Breast epithelium (tissue), 4 donors: ENCODE results near the gene GSC. TPM values are rescaled to one million over a fixed set of nuclear protein-coding genes. Genes with fewer than 3 reads are reported as not detected.

Experiments
- DNase-seq, 2 donors: peaks; one replicate each; pipeline ENCODE4 v3.0.0-alpha.2; 2019; ENCODE audit warnings: low spot score in 2 of 2
- H3K27ac ChIP-seq, 2 donors: fragments of 200-600 bp; sonication (generic) in 1 of 2; one replicate each; pipeline ENCODE4 v1.5.1; 2016 to 2019; ENCODE audit warnings: mild to moderate bottlenecking in 1 of 2
- H3K27me3 ChIP-seq, 2 donors: fragments of 200-600 bp; sonication (generic) in 1 of 2; one replicate each; pipeline versions ENCODE4 v1.5.1 to v1.6.0; 2017 to 2019; ENCODE audit warnings: control low read depth in 1 of 2, mild to moderate bottlenecking in 1 of 2
- H3K36me3 ChIP-seq: fragments of 200-600 bp; one replicate; pipeline ENCODE4 v1.5.1; 2019
- H3K4me1 ChIP-seq, 2 donors: fragments of 200-600 bp; sonication (generic); one replicate each; pipeline ENCODE4 v1.5.1; 2016 to 2019; ENCODE audit warnings: control low read depth in 1 of 2
- H3K4me3 ChIP-seq, 3 donors: fragments of 200-600 bp; sonication (generic); 1 replicate in 2 of 3; 2 replicates in 1 of 3; pipeline ENCODE4 v1.5.1; 2016 to 2019; ENCODE audit warnings: mild to moderate bottlenecking in 3 of 3, moderate library complexity in 2 of 3
- H3K9me3 ChIP-seq, 2 donors: fragments of 200-600 bp; sonication (generic) in 1 of 2; one replicate each; pipeline ENCODE4 v1.5.1; 2016 to 2019; ENCODE audit warnings: control low read depth in 1 of 2
- POLR2A ChIP-seq: fragments of 450-650 bp; IDR thresholded peaks from one replicate; pipeline ENCODE4 v1.6.1; 2016; ENCODE audit warnings: antibody characterized with exemption, mild to moderate bottlenecking, moderate library complexity
- POLR2AphosphoS5 ChIP-seq, 3 donors: sonication (generic); formaldehyde crosslinking; IDR thresholded peaks; one replicate each; pipeline ENCODE4 v1.6.1; 2017; ENCODE audit warnings: antibody characterized with exemption in 3 of 3
- intact Hi-C: fragments of 100-400 bp; cut with DNase I; formaldehyde crosslinking; loops from one replicate; pipeline ENCODE4 v1.15.1; 2023; ENCODE audit warnings: low total_unique reads
- total RNA-seq, 3 donors: library from RNA; depleted of rRNA; stranded (reverse); fragments of >200 nt; gene quantifications; one replicate each; pipeline ENCODE4 v1.1.0, GENCODE V29; 2016
- TF ChIP-seq, protein P1 (sequence below), 3 donors: fragments of 450-650 bp; IDR thresholded peaks; one replicate each; pipeline ENCODE4 v1.5.1; 2016 to 2017; ENCODE audit warnings: antibody characterized with exemption in 3 of 3, mild to moderate bottlenecking in 3 of 3, moderate library complexity in 3 of 3

The GSC gene
- total RNA-seq, 3 donors from 2014 or later: 8.3 to 13.8 (median 9.8) TPM

DNA sequence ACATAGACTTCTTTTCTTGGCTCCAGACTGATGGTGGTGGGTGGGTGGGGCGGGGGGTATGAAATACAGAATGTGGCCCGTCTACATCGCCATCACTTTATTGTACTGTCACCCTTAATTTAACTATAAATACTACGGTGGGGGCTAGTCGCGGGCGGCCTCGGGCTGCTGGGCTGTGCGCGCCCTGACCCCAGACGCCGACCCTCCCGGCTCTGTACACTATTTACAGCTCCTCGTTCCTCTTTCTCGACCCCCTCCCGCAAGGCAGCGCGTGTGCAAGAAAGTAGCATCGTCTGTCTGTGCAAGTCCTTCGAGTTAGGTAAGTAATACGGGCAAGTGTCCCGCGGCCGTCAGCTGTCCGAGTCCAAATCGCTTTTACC is 1.8 kb downstream of the GSC start:
- Histone ChIP-seq H3K9me3 (no peaks in the 10 kb centered on the region), H3K4me3 (peak overlapping the region; percentile 61 to 93 (median 61)), H3K27me3 (peaks cover 3 to 46% of the 10 kb centered on the region in 2 donors), H3K4me1 (no peaks in the 10 kb centered on the region), H3K36me3 (no peaks in the 10 kb centered on the region), H3K27ac (peak overlapping the region in 1 of 2 donors; percentile 88)
- no peak for TF ChIP-seq POLR2AphosphoS5 (IDR thresholded peaks at IDR 0.05)
- TF ChIP-seq, protein P1, sequence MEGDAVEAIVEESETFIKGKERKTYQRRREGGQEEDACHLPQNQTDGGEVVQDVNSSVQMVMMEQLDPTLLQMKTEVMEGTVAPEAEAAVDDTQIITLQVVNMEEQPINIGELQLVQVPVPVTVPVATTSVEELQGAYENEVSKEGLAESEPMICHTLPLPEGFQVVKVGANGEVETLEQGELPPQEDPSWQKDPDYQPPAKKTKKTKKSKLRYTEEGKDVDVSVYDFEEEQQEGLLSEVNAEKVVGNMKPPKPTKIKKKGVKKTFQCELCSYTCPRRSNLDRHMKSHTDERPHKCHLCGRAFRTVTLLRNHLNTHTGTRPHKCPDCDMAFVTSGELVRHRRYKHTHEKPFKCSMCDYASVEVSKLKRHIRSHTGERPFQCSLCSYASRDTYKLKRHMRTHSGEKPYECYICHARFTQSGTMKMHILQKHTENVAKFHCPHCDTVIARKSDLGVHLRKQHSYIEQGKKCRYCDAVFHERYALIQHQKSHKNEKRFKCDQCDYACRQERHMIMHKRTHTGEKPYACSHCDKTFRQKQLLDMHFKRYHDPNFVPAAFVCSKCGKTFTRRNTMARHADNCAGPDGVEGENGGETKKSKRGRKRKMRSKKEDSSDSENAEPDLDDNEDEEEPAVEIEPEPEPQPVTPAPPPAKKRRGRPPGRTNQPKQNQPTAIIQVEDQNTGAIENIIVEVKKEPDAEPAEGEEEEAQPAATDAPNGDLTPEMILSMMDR (IDR thresholded peaks at IDR 0.05): no peak
- TF ChIP-seq POLR2A: no peak
- DNase-seq: no peak
- intact Hi-C loops: no loop called here

DNA sequence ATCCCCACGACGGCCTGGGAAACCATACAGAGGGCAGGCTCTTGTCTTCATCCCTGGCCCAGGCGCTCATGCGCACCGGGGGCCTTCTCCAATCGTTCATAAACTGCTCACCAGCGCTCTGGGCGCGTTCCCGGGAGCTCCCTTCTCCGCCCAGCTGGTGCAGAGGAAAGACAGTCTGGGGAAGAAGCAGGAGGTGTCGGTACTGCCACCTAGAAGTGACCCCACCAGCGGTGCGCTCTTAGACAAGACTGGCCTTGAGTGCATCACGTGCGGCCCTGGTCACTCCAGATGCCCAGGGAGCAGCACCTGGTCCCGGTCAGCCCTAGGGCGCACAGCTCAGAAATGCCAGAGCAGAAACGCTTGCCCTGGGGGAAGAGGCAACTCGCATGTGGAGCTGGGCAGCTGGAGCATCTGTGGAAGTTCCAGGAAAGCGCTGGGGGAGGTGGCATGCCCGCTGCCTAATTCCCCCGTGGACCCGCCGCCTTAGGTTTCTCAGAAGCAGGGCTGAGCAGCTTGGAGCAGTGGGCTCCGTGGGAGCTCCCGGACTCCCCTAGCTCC is 2.5 kb downstream of the GSC start:
- intact Hi-C loops: no loop called here
- H3K36me3 ChIP-seq: no peaks in the 10 kb centered on the region
- no peaks in the 10 kb centered on the region for H3K4me1 ChIP-seq
- no peak for DNase-seq
- peak overlapping the region in 1 of 2 donors; percentile 88 for H3K27ac ChIP-seq
- H3K9me3 ChIP-seq: no peaks in the 10 kb centered on the region
- H3K27me3 ChIP-seq: peaks cover 3 to 38% of the 10 kb centered on the region in 2 donors
- peak overlapping the region in 1 of 3 donors; percentile 1 for H3K4me3 ChIP-seq
- TF ChIP-seq, protein P1 (IDR thresholded peaks at IDR 0.05): no peak
- TF ChIP-seq POLR2AphosphoS5 (IDR thresholded peaks at IDR 0.05) (no peak), POLR2A (no peak)

- Histone ChIP-seq H3K4me3 (no peak overlapping the region), H3K9me3 (no peaks in the 10 kb centered on the region), H3K36me3 (no peaks in the 10 kb centered on the region), H3K27me3 (peaks cover 3 to 24% of the 10 kb centered on the region in 2 donors), H3K27ac (peak overlapping the region in 1 of 2 donors; percentile 58), H3K4me1 (no peaks in the 10 kb centered on the region)
- TF ChIP-seq POLR2AphosphoS5 (IDR thresholded peaks at IDR 0.05): no peak
- TF ChIP-seq, protein P1 (IDR thresholded peaks at IDR 0.05): no peak
- no peak for TF ChIP-seq POLR2A
- DNase-seq: no peak
- intact Hi-C loops: no loop called here
Measured at GRCh38 chr14:94764573-94764972, 5.3 kb downstream of the GSC start.

GRCh38 chr14:94762431-94762830 is 7.5 kb downstream of the GSC start:
- no peak for DNase-seq
- Histone ChIP-seq H3K27ac (peak overlapping the region; percentile 67 to 89), H3K36me3 (no peaks in the 10 kb centered on the region), H3K27me3 (peaks cover 0 to 12% of the 10 kb centered on the region in 2 donors), H3K4me3 (no peak overlapping the region), H3K4me1 (no peaks in the 10 kb centered on the region), H3K9me3 (no peaks in the 10 kb centered on the region)
- intact Hi-C loops: no loop called here
- TF ChIP-seq, protein P1 (IDR thresholded peaks at IDR 0.05): no peak
- no peak for TF ChIP-seq POLR2A
- no peak for TF ChIP-seq POLR2AphosphoS5 (IDR thresholded peaks at IDR 0.05)

DNA sequence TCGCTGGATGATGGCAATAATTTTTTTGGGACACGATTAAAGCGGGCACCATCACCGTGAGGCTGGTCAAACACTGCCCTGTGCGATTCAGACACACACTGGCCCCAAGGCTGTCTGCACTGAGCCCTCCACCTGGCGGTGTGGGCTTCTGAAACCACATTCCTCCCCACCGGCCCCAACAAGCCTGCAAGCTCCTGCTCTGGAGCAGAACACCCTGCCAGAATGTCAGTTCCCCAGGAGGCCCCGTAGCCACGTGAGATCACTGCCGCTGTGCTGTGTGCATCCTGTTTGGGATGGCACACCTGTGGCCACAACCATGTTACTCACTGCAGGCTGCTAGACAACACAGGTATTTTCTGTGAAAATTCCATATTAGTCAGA is 7.9 kb downstream of the GSC start:
- TF ChIP-seq POLR2A: no peak
- TF ChIP-seq, protein P1 (IDR thresholded peaks at IDR 0.05): no peak
- TF ChIP-seq POLR2AphosphoS5 (IDR thresholded peaks at IDR 0.05): no peak
- peak overlapping the region; percentile 67 to 89 for H3K27ac ChIP-seq
- H3K4me3 ChIP-seq: peak overlapping the region in 1 of 3 donors; percentile 48
- no peaks in the 10 kb centered on the region for H3K9me3 ChIP-seq
- peak in 1 of 2 donors; percentile 57 for DNase-seq
- H3K27me3 ChIP-seq: peaks cover 0 to 7% of the 10 kb centered on the region in 2 donors
- no peaks in the 10 kb centered on the region for H3K4me1 ChIP-seq
- H3K36me3 ChIP-seq: no peaks in the 10 kb centered on the region
- intact Hi-C loops: no loop called here
